Aorta (tissue), 5 donors: ENCODE results near the gene ACP7. TPM values are rescaled to one million over a fixed set of nuclear protein-coding genes. Genes with fewer than 3 reads are reported as not detected.

ENCODE experiments used
- ATAC-seq: fragments of 200-7000 bp; cut with Tn5 transposase; one replicate; pipeline ENCODE4 v1.9.1; 2022; ENCODE audit warnings: moderate library complexity; ENCODE audit not compliant: low FRiP score
- DNase-seq, 2 donors: peaks; one replicate each; pipeline ENCODE4 v3.0.0-alpha.2; 2020
- H3K27ac ChIP-seq, 2 donors: one replicate each; pipeline ENCODE4 v1.5.1; 2013; ENCODE audit warnings: low read length in 2 of 2, mild to moderate bottlenecking in 2 of 2, moderate library complexity in 2 of 2, control low read depth in 1 of 2, inconsistent platforms in 1 of 2, low read depth in 1 of 2
- H3K27me3 ChIP-seq, 2 donors: one replicate each; pipeline ENCODE4 v1.6.1; 2013; ENCODE audit warnings: control low read depth in 1 of 2, low read length in 1 of 2, mild to moderate bottlenecking in 1 of 2, moderate library complexity in 1 of 2; ENCODE audit not compliant: insufficient read depth in 2 of 2, control insufficient read depth in 1 of 2
- H3K36me3 ChIP-seq, 2 donors: one replicate each; pipeline ENCODE4 v1.6.1; 2013; ENCODE audit warnings: control low read depth in 1 of 2, low read length in 1 of 2, mild to moderate bottlenecking in 1 of 2; ENCODE audit not compliant: insufficient read depth in 2 of 2, control insufficient read depth in 1 of 2
- H3K4me1 ChIP-seq, 2 donors: one replicate each; pipeline ENCODE4 v1.6.1; 2013; ENCODE audit warnings: low read length in 2 of 2, control low read depth in 1 of 2, mild to moderate bottlenecking in 1 of 2, moderate library complexity in 1 of 2; ENCODE audit not compliant: insufficient read depth in 2 of 2, control insufficient read depth in 1 of 2
- H3K4me3 ChIP-seq, 2 donors: one replicate each; pipeline ENCODE4 v1.5.1; 2013; ENCODE audit warnings: low read length in 2 of 2, control low read depth in 1 of 2, mild to moderate bottlenecking in 1 of 2
- H3K9me3 ChIP-seq: one replicate; pipeline ENCODE4 v1.6.1; 2013; ENCODE audit warnings: mild to moderate bottlenecking, low read length; ENCODE audit not compliant: control insufficient read depth
- WGBS, 2 donors: extraction: QIAGEN DNeasy Blood & Tissue Kit; methylation state at CpG; one replicate each; pipeline ENCODE4 v1.1.7; 2013; 5-methylcytosine and 5-hydroxymethylcytosine counted together
- intact Hi-C, 2 donors: fragments of 100-400 bp; cut with DNase I; formaldehyde crosslinking; loops; one replicate each; pipeline versions ENCODE4 v1.14.2 to v1.15.0; 2022
- polyA plus RNA-seq, 2 donors: library from polyadenylated mRNA; stranded (reverse); fragments of 200-250 nt; gene quantifications; one replicate each; pipeline ENCODE4 v1.2.3, GENCODE V29; 2013
- total RNA-seq, 2 donors: library from RNA; stranded (reverse); fragmentation: NEBNext Ultra II Directional; extraction: Animal tissue kit (Norgen Biotek cat#: 25700); gene quantifications; one replicate each; pipeline ENCODE4 v1.2.1, GENCODE V29; 2021
- donor health status: healthy with polysubstance abuse.
- donor health status: Bipolar disorder and iron deficiency.
- donor health status: DM: no; HTN: no; CAD: no.
- donor health status: DM: no; HTN: no; CAD: no.
- donor health status: DM: yes; HTN: yes; CAD: no.

ACP7 gene
- total and polyA plus RNA-seq, 4 donors, result not detected

DNA sequence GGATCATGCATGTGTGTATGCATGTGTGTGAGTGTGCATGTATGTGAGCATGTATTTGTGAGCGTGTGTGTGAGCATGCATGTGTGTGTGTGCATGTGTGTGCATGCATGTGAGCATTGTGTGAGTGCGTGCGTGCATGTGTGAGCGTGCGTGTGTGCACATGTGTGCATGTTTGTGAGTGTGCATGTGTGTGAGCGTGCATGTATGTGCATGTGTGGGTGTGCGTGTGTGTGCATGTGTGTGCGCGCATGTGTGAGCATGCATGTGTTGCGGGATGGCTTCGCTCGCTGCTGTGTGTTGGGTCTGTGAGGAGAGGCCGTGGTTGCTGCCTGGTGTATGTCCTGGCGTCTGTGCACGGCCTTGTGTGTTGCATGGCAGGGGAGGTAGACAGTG, 73.8 kb downstream of the ACP7 start:
- Histone ChIP-seq H3K27me3 (no peaks in the 10 kb centered on the region), H3K4me1 (no peaks in the 10 kb centered on the region), H3K36me3 (no peaks in the 10 kb centered on the region), H3K9me3 (no peaks in the 10 kb centered on the region), H3K4me3 (no peak overlapping the region), H3K27ac (no peak overlapping the region)
- no peak for DNase-seq
- no peak for ATAC-seq
- intact Hi-C loops, result no loop called here
- 76 to 89% methylated on average over 15 of the region's 15 CpGs for whole genome bisulfite sequencing, 2 donors

DNA sequence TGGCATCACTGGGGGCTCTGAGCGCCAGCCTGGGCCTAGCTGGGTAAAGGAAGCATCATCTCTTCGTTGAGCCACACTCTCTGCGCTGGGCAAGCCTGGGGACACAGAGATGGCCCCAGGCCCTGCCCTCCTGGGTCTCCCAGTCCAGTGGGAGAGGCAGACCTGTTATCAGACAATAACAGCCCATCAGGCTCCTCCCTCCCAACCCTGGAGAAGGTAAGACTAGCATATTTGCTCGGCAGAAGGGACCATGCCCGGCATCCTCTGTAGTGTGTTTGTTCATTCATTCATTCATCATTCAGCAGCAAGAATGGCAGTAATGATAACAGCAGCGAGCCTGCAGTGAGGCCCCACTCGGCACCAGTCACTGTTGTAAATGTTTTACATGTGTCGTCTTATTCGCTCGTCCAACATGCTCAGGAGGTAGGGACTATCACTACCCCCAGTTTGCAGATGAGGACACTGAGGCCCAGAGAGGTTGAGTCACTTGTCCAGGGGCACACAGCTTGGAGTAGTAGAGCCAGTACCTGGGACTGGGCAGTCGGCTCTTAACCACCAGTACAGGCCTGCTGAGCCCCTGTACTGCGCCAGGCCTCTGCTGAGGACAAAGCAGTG, 74.6 kb downstream of the ACP7 start:
- Histone ChIP-seq H3K4me3 (no peak overlapping the region), H3K9me3 (no peaks in the 10 kb centered on the region), H3K27me3 (no peaks in the 10 kb centered on the region), H3K36me3 (no peaks in the 10 kb centered on the region), H3K4me1 (no peaks in the 10 kb centered on the region), H3K27ac (no peak overlapping the region)
- ATAC-seq, result no peak
- WGBS, 2 donors, result 80 to 88% methylated on average over 12 of the region's 12 CpGs
- DNase-seq, result no peak
- intact Hi-C loops, result no loop called here

DNA sequence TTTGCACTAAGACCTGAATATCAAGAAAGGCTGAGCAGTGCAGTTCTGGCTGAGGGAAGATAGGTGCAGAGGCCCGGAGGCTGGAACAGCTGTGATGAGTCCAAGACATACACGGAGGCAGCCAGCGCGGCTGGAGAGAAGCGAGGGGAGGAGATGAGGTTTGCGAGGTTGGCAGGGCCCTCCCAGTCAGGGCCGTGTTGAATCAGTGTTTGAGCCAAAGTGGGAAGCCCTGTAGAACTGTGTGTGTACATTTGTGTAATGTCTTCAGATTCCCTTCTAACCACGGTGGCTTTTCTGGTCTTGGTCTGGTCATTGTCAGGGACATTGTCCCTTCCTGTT, 76.3 kb downstream of the ACP7 start:
- ATAC-seq (peak; percentile 74), DNase-seq (peak; percentile 82 to 88)
- Histone ChIP-seq H3K4me1 (no peaks in the 10 kb centered on the region), H3K27me3 (no peaks in the 10 kb centered on the region), H3K9me3 (no peaks in the 10 kb centered on the region), H3K27ac (no peak overlapping the region), H3K36me3 (no peaks in the 10 kb centered on the region), H3K4me3 (no peak overlapping the region)
- WGBS, 2 donors, result 1 to 5% methylated on average over 8 of the region's 8 CpGs
- intact Hi-C loops, result no loop called here

Other genes with a start within 250 kb of the ACP7 start
- gene HNRNPL, start 234.4 kb upstream of the ACP7 start, total RNA-seq, result 100 to 1,000 TPM; 220 TPM
- gene HNRNPL, start 234.4 kb upstream of the ACP7 start, polyA plus RNA-seq, result 100 to 1,000 TPM in 1 of 2 donors, 10 to 100 TPM in 1; 83.3 to 150 TPM
- gene RINL, start 206.1 kb upstream of the ACP7 start, total RNA-seq, result 1 to 10 TPM; 3.3 to 5.7 TPM
- gene RINL, start 206.1 kb upstream of the ACP7 start, polyA plus RNA-seq, result 1 to 10 TPM; 1.8 to 5.4 TPM
- 10 to 100 TPM; 34.6 to 42.4 TPM for gene SIRT2, start 184.8 kb upstream of the ACP7 start, total RNA-seq
- gene SIRT2, start 184.8 kb upstream of the ACP7 start, polyA plus RNA-seq, result 10 to 100 TPM; 34.8 to 51.2 TPM
- 10 to 100 TPM; 16.0 to 24.5 TPM for gene NFKBIB, start 184.4 kb upstream of the ACP7 start, total RNA-seq
- gene NFKBIB, start 184.4 kb upstream of the ACP7 start, polyA plus RNA-seq, result 10 to 100 TPM; 23.4 to 30.1 TPM
- gene CCER2, start 172.2 kb upstream of the ACP7 start, total RNA-seq, result not detected
- 1 to 10 TPM in 1 of 2 donors, not detected in 1; 1.2 TPM for gene CCER2, start 172.2 kb upstream of the ACP7 start, polyA plus RNA-seq
- 10 to 100 TPM in 1 of 2 donors, 1 to 10 TPM in 1; 5.9 to 13.8 TPM for gene SARS2, start 153.6 kb upstream of the ACP7 start, total RNA-seq
- 10 to 100 TPM in 1 of 2 donors, 1 to 10 TPM in 1; 9.5 to 72.4 TPM for gene SARS2, start 153.6 kb upstream of the ACP7 start, polyA plus RNA-seq
- 10 to 100 TPM; 14.3 to 15.8 TPM for gene MRPS12, start 153.4 kb upstream of the ACP7 start, total RNA-seq
- gene MRPS12, start 153.4 kb upstream of the ACP7 start, polyA plus RNA-seq, result 10 to 100 TPM; 24.9 to 33.3 TPM
- 10 to 100 TPM; 23.6 to 33.0 TPM for gene FBXO17, start 108.6 kb upstream of the ACP7 start, total RNA-seq
- 10 to 100 TPM in 1 of 2 donors, 1 to 10 TPM in 1; 8.3 to 26.0 TPM for gene FBXO17, start 108.6 kb upstream of the ACP7 start, polyA plus RNA-seq
- 1 to 10 TPM; 5.0 to 8.6 TPM for gene FBXO27, start 51.8 kb upstream of the ACP7 start, total RNA-seq
- gene FBXO27, start 51.8 kb upstream of the ACP7 start, polyA plus RNA-seq, result 1 to 10 TPM in 1 of 2 donors, under 1 TPM in 1; 0.25 to 2.8 TPM
- 10 to 100 TPM; 15.9 to 22.2 TPM for gene PAK4, start 41.4 kb downstream of the ACP7 start, total RNA-seq
- gene PAK4, start 41.4 kb downstream of the ACP7 start, polyA plus RNA-seq, result 10 to 100 TPM in 1 of 2 donors, 1 to 10 TPM in 1; 8.0 to 12.5 TPM
- gene NCCRP1, start 112.6 kb downstream of the ACP7 start, total RNA-seq, result not detected
- gene NCCRP1, start 112.6 kb downstream of the ACP7 start, polyA plus RNA-seq, result under 1 TPM in 1 of 2 donors, not detected in 1; 0.38 TPM
- gene SYCN, start 119.9 kb downstream of the ACP7 start, total RNA-seq, result not detected
- 1 to 10 TPM in 1 of 2 donors, not detected in 1; 1.6 TPM for gene SYCN, start 119.9 kb downstream of the ACP7 start, polyA plus RNA-seq
- gene IFNL3, start 160.6 kb downstream of the ACP7 start, total RNA-seq, result not detected
- gene IFNL3, start 160.6 kb downstream of the ACP7 start, polyA plus RNA-seq, result not detected
- gene IFNL4, start 164.5 kb downstream of the ACP7 start, total RNA-seq, result not detected
- not detected for gene IFNL4, start 164.5 kb downstream of the ACP7 start, polyA plus RNA-seq
- not detected for gene IFNL2, start 184.0 kb downstream of the ACP7 start, total RNA-seq
- gene IFNL2, start 184.0 kb downstream of the ACP7 start, polyA plus RNA-seq, result not detected
- not detected for gene IFNL1, start 212.0 kb downstream of the ACP7 start, total RNA-seq
- not detected for gene IFNL1, start 212.0 kb downstream of the ACP7 start, polyA plus RNA-seq
- 1 to 10 TPM in 1 of 2 donors, under 1 TPM in 1; 0.45 to 1.8 TPM for gene LRFN1, start 236.5 kb downstream of the ACP7 start, total RNA-seq
- gene LRFN1, start 236.5 kb downstream of the ACP7 start, polyA plus RNA-seq, result not detected